ENCODE data around the gene LRRC49.
"Not testable (repeated sequence)": the region's sequence is repeated elsewhere in the genome, so short reads cannot be mapped to it uniquely, and the experiment has no call there.

Gene LRRC49

GRCh38 chr15:70853973-70854665 is 38.5 kb upstream of the LRRC49 start, which contains the start of gene LARP6:
Gene LARP6 (minus strand): TSS chr15:70854157. CDS start chr15:70854088, 69 bp downstream.
- DNase-seq (ENCODE audit: low read depth, low spot score), result peak; percentile 76
- TF ChIP-seq CTCF (IDR thresholded peaks at IDR 0.05; ENCODE audit: low read depth, low read length), result no peak
- H3K4me3 ChIP-seq (ENCODE audit: low read depth, low read length), result peak within 1 kb of the TSS; percentile 67
- in situ Hi-C loops (cut with HindIII; ENCODE audit: low sequenced_read_pairs), result no loop called here

- DNase-seq (ENCODE audit: low read depth, low spot score), result no peak
- TF ChIP-seq CTCF (IDR thresholded peaks at IDR 0.05; ENCODE audit: low read depth, low read length), result peak; percentile 17
- in situ Hi-C loops (cut with HindIII; ENCODE audit: low sequenced_read_pairs), result no loop called here
- peak overlapping the region; percentile 67 for H3K4me3 ChIP-seq (ENCODE audit: low read depth, low read length)
These were observed 38.0 kb upstream of the LRRC49 start for GRCh38 chr15:70854666-70854976.

- no peak for TF ChIP-seq CTCF (IDR thresholded peaks at IDR 0.05; ENCODE audit: low read depth, low read length)
- in situ Hi-C loops (cut with HindIII; ENCODE audit: low sequenced_read_pairs), result no loop called here
- DNase-seq (ENCODE audit: low read depth, low spot score), result no peak
- no peak overlapping the region for H3K4me3 ChIP-seq (ENCODE audit: low read depth, low read length)
These were observed 36.9 kb upstream of the LRRC49 start for GRCh38 chr15:70855764-70856163.

GRCh38 chr15:70856177-70856883 is 36.3 kb upstream of the LRRC49 start:
- DNase-seq (ENCODE audit: low read depth, low spot score), result peak; percentile 35
- no peak for TF ChIP-seq CTCF (IDR thresholded peaks at IDR 0.05; ENCODE audit: low read depth, low read length)
- in situ Hi-C loops (cut with HindIII; ENCODE audit: low sequenced_read_pairs), result no loop called here
- no peak overlapping the region for H3K4me3 ChIP-seq (ENCODE audit: low read depth, low read length)

GRCh38 chr15:70856884-70857561 is 35.6 kb upstream of the LRRC49 start:
- DNase-seq (ENCODE audit: low read depth, low spot score), result peak; percentile 98
- TF ChIP-seq CTCF (IDR thresholded peaks at IDR 0.05; ENCODE audit: low read depth, low read length), result no peak
- H3K4me3 ChIP-seq (ENCODE audit: low read depth, low read length), result no peak overlapping the region
- in situ Hi-C loops (cut with HindIII; ENCODE audit: low sequenced_read_pairs), result no loop called here

- in situ Hi-C loops (cut with HindIII; ENCODE audit: low sequenced_read_pairs), result no loop called here
- H3K4me3 ChIP-seq (ENCODE audit: low read depth, low read length), result no peak overlapping the region
- TF ChIP-seq CTCF (IDR thresholded peaks at IDR 0.05; ENCODE audit: low read depth, low read length), result no peak
- DNase-seq (ENCODE audit: low read depth, low spot score), result peak; percentile 47
These were observed 34.9 kb upstream of the LRRC49 start for GRCh38 chr15:70857562-70858285.

GRCh38 chr15:70858614-70859321 is 33.9 kb upstream of the LRRC49 start:
- DNase-seq (ENCODE audit: low read depth, low spot score); H3K4me3 ChIP-seq (ENCODE audit: low read depth, low read length); in situ Hi-C loops (cut with HindIII; ENCODE audit: low sequenced_read_pairs): not testable (repeated sequence)
